SU-DHL-6 (cell line): ENCODE data around the gene TAF15.

Experiments used
- EZH2phosphoT487 ChIP-seq: fragments of 200-600 bp; sonication (generic), shearing (Covaris generic); conservative IDR thresholded peaks from 2 replicates; pipeline ENCODE4 v1.6.1; 2018; ENCODE audit warnings: mild to moderate bottlenecking, antibody characterized with exemption, low read length, moderate library complexity, mixed read lengths
- TF ChIP-seq, protein P1 (sequence below): fragments of 200-600 bp; sonication (generic); IDR thresholded peaks from one replicate; pipeline ENCODE4 v1.5.1; 2017; ENCODE audit warnings: antibody characterized with exemption, mild to moderate bottlenecking, low read length, moderate library complexity; ENCODE audit not compliant: insufficient read depth, poor library complexity, severe bottlenecking

DNA sequence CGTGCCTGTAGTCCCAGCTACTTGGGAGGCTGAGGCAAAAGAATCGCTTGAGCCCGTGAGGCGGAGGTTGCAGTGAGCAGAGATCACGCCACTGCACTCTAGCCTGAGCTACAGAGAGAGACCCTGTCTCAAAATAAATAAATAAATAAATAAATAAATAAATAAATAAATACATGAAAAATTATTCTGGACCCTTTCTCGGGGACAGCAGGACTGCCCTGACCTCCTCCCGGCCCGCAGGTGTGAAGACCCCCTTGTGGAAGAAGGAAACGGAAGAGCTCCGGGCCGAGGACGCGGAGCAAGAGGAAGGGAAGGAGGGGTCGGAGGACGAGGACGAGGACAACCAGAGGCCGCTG is 45.5 kb upstream of the TAF15 start:
- TF ChIP-seq, protein P1, sequence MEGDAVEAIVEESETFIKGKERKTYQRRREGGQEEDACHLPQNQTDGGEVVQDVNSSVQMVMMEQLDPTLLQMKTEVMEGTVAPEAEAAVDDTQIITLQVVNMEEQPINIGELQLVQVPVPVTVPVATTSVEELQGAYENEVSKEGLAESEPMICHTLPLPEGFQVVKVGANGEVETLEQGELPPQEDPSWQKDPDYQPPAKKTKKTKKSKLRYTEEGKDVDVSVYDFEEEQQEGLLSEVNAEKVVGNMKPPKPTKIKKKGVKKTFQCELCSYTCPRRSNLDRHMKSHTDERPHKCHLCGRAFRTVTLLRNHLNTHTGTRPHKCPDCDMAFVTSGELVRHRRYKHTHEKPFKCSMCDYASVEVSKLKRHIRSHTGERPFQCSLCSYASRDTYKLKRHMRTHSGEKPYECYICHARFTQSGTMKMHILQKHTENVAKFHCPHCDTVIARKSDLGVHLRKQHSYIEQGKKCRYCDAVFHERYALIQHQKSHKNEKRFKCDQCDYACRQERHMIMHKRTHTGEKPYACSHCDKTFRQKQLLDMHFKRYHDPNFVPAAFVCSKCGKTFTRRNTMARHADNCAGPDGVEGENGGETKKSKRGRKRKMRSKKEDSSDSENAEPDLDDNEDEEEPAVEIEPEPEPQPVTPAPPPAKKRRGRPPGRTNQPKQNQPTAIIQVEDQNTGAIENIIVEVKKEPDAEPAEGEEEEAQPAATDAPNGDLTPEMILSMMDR, result no peak
- no peak for TF ChIP-seq EZH2phosphoT487
